Measurements from ENCODE around the gene NRP1.

Gene NRP1

DNA sequence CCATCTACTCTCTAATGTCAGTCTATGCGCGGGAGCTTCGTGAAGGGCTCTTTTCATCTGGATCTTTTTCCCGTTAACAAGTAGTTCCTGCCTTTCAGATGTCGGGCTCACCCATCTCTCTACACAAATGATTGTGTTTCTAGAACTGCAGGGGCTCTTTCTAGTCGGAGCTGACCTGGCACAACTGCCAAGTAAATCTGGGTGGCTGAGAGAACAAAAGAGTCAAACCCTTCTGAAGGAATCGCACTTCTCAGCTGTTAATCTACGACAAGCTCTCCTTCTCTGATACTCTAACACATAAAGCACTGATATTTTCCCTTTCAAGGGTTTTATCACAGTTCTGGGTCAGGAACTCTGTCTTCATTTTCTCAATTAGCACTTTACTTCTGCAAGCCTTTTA is 144.7 kb downstream of the NRP1 start:
- intact Hi-C loops (cut with DNase I; ENCODE audit: low total_unique reads) = loop anchor here (5.0 to 10.0 kb wide), 2 partner anchors 135 to 1447 kb away; no protein-coding TSS in a partner anchor
- H3K27ac ChIP-seq = no peak overlapping the region

DNA sequence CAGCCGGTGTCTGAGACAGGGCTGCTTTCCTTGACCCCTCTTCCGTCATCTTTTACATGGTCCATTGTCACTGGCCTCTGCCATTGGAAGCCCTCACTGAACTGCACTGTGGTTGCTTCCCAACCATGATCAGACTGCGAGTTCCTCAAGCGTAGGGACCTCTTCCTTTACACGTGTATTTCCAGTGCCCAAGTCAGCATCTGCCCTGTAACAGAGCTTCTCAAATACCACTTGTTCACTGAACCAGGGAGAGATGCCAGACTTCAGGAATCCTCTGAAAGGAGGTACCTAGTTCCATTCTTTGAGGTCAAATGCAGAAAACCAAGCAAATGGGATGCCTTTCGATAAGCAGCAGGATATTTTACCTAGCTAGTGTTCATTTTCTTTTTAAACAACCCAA is 145.1 kb downstream of the NRP1 start:
- intact Hi-C loops (cut with DNase I; ENCODE audit: low total_unique reads) = no loop called here
- peaks cover 0 to 15% (median 7%) of the 10 kb centered on the region in 4 donors for H3K4me1 ChIP-seq
- TF ChIP-seq, protein P1, sequence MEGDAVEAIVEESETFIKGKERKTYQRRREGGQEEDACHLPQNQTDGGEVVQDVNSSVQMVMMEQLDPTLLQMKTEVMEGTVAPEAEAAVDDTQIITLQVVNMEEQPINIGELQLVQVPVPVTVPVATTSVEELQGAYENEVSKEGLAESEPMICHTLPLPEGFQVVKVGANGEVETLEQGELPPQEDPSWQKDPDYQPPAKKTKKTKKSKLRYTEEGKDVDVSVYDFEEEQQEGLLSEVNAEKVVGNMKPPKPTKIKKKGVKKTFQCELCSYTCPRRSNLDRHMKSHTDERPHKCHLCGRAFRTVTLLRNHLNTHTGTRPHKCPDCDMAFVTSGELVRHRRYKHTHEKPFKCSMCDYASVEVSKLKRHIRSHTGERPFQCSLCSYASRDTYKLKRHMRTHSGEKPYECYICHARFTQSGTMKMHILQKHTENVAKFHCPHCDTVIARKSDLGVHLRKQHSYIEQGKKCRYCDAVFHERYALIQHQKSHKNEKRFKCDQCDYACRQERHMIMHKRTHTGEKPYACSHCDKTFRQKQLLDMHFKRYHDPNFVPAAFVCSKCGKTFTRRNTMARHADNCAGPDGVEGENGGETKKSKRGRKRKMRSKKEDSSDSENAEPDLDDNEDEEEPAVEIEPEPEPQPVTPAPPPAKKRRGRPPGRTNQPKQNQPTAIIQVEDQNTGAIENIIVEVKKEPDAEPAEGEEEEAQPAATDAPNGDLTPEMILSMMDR (IDR thresholded peaks at IDR 0.05) = no peak
- H3K4me3 ChIP-seq = no peak overlapping the region
- H3K27ac ChIP-seq = no peak overlapping the region
- H3K36me3 ChIP-seq = peaks cover 15 to 26% (median 23%) of the 10 kb centered on the region in 3 donors
- no peak for DNase-seq
- H3K9me3 ChIP-seq = no peaks in the 10 kb centered on the region
- no peaks in the 10 kb centered on the region for H3K27me3 ChIP-seq

More for the DNA sequence above, 144.7 kb downstream of the NRP1 start:
- no peak overlapping the region for H3K4me3 ChIP-seq
- peaks cover 15 to 22% (median 20%) of the 10 kb centered on the region in 3 donors for H3K36me3 ChIP-seq
- TF ChIP-seq, protein P1 (IDR thresholded peaks at IDR 0.05) = no peak
- H3K9me3 ChIP-seq = no peaks in the 10 kb centered on the region
- DNase-seq = no peak
- no peaks in the 10 kb centered on the region for H3K27me3 ChIP-seq
- peaks cover 0 to 19% (median 9%) of the 10 kb centered on the region in 4 donors for H3K4me1 ChIP-seq

DNA sequence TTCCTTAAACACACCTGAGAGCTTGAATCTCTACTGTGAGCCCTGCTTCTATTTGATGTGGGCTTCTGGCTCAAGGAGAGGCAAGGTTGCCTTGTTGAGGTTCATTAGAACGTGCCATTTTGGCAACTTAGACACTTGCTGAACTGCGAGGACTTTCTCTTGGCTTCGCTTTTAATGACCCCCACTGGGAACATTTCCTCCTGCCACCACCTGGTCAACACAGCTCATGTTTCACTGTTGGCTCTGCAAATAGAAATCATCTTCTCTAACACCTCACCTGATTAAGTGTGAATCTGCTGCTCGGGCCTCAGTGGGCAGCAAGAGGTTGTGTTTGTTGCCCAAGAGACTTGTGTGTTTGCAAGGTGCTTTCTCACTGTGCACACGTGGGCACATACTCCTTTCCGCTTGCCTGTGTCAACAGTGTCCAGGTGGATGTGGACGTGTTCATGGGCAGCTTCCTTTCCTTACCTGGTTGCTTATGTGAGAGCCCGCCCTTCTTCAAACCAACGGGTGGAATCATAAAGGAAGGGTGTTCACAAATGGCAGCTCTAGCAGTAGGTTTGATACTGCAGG is 147.0 kb downstream of the NRP1 start:
- TF ChIP-seq, protein P1 (IDR thresholded peaks at IDR 0.05) = no peak
- Histone ChIP-seq H3K4me1 (no peaks in the 10 kb centered on the region), H3K36me3 (peaks cover 15 to 42% (median 34%) of the 10 kb centered on the region in 3 donors), H3K27ac (no peak overlapping the region), H3K4me3 (no peak overlapping the region), H3K27me3 (no peaks in the 10 kb centered on the region), H3K9me3 (no peaks in the 10 kb centered on the region)
- intact Hi-C loops (cut with DNase I; ENCODE audit: low total_unique reads) = no loop called here
- DNase-seq = no peak

DNA sequence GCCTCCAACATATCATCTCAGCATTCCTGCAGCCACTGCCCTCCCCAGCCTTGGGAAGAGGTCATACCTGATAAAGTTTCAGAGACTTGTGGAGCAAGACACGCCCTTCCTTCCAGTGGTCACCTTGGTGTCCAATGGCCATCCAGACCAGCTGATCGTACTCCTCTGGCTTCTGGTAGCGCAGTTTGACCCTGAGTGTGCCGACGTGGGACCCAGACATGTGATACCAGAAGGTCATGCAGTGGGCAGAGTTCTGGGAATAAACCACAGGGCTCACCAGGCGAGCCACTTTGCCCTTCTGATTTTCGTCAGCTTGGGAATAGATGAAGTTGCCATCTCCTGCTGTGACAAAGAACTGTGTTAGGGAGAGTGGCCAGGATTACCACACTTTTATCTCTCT is 148.3 kb downstream of the NRP1 start:
- Histone ChIP-seq H3K4me3 (no peak overlapping the region), H3K36me3 (peaks cover 15 to 51% (median 43%) of the 10 kb centered on the region in 3 donors), H3K27me3 (no peaks in the 10 kb centered on the region), H3K9me3 (no peaks in the 10 kb centered on the region), H3K27ac (no peak overlapping the region), H3K4me1 (no peaks in the 10 kb centered on the region)
- intact Hi-C loops (cut with DNase I; ENCODE audit: low total_unique reads) = no loop called here
- TF ChIP-seq, protein P1 (IDR thresholded peaks at IDR 0.05) = no peak
- no peak for DNase-seq

DNA sequence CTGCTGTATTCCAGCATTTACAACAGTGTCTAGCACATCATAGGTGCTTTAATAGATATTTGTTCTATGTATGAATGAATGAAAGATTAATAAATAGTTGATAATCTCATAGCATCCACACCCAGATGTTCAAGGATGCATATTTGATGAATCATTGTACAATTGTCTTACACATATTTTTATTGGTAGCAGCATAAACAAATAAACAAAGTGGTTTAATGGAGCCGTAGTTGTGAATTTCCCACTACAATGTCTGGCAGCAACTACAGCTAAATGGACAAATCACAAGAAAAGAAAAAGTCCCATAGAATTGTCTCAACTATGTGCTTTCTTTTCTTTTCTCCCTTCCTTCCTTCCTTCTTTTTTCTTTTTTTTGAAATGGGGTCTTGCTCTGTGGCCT is 150.8 kb downstream of the NRP1 start:
- Histone ChIP-seq H3K9me3 (no peaks in the 10 kb centered on the region), H3K4me1 (peaks cover 0 to 8% (median 3%) of the 10 kb centered on the region in 4 donors), H3K27ac (no peak overlapping the region), H3K36me3 (peaks cover 15 to 52% (median 47%) of the 10 kb centered on the region in 3 donors), H3K27me3 (no peaks in the 10 kb centered on the region), H3K4me3 (no peak overlapping the region)
- DNase-seq = no peak
- intact Hi-C loops (cut with DNase I; ENCODE audit: low total_unique reads) = no loop called here
- TF ChIP-seq, protein P1 (IDR thresholded peaks at IDR 0.05) = no peak
